ENCODE measurements around the gene BTRC. TPM values are rescaled to one million over a fixed set of nuclear protein-coding genes. Genes with fewer than 3 reads are reported as not detected.

Gene BTRC
- total RNA-seq, 1 donor from 2014 or later, result 28.6 TPM

DNA sequence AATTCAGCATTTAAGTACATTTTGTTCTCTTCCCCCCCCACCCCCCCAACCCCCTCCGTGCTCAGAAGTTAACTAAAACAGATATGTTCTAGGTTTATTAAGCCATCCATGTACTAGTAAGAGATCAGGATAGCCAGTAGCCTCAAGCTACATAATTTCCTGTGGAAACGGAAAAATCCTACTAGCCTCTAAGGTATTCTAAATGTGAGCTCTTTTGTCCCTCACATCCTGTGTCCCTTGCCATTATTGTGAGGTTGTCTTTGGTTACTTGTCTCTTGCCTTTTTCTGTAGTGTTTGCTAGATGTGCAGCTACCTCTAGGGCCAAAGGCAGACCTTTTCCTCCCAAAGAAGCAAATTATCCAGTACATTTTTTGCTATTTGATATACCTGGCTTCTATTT, 92.1 kb downstream of the BTRC start:
- DNase-seq (ENCODE audit: low spot score), result no peak
- no peaks in the 10 kb centered on the region for H3K36me3 Mint-ChIP-seq (ENCODE audit: low read depth)
- no peaks in the 10 kb centered on the region for H3K9me3 Mint-ChIP-seq (ENCODE audit: low read depth)
- peaks cover 17% of the 10 kb centered on the region for H3K4me1 Mint-ChIP-seq (ENCODE audit: low read depth)
- H3K27ac Mint-ChIP-seq (ENCODE audit: unreplicated experiment), result no peak overlapping the region
- H3K4me3 Mint-ChIP-seq (ENCODE audit: unreplicated experiment), result no peak overlapping the region
- no peaks in the 10 kb centered on the region for H3K27me3 Mint-ChIP-seq (ENCODE audit: low read depth)
- TF ChIP-seq, protein P1, sequence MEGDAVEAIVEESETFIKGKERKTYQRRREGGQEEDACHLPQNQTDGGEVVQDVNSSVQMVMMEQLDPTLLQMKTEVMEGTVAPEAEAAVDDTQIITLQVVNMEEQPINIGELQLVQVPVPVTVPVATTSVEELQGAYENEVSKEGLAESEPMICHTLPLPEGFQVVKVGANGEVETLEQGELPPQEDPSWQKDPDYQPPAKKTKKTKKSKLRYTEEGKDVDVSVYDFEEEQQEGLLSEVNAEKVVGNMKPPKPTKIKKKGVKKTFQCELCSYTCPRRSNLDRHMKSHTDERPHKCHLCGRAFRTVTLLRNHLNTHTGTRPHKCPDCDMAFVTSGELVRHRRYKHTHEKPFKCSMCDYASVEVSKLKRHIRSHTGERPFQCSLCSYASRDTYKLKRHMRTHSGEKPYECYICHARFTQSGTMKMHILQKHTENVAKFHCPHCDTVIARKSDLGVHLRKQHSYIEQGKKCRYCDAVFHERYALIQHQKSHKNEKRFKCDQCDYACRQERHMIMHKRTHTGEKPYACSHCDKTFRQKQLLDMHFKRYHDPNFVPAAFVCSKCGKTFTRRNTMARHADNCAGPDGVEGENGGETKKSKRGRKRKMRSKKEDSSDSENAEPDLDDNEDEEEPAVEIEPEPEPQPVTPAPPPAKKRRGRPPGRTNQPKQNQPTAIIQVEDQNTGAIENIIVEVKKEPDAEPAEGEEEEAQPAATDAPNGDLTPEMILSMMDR (IDR thresholded peaks at IDR 0.05), result no peak

DNA sequence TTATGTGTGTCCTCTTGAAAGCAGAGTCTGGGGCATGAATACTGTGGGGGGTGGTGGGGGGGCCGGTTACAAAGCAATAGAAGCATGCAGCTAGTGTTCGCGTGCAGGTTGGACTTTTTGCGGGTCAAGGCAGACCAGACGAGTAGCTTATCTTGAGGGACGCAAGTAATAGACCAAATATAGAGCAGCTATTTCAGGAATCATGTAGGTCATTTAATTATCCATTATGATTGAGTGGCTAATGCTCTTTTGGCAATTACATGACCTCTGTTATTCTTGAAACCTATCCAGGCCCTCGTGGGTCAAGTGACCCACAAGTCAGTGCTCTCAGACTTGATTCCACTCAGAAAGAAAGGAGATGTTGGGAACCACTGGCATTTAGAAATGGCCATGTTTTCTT, 93.0 kb downstream of the BTRC start:
- no peaks in the 10 kb centered on the region for H3K27me3 Mint-ChIP-seq (ENCODE audit: low read depth)
- no peak overlapping the region for H3K27ac Mint-ChIP-seq (ENCODE audit: unreplicated experiment)
- no peak for DNase-seq (ENCODE audit: low spot score)
- TF ChIP-seq, protein P1 (IDR thresholded peaks at IDR 0.05), result no peak
- peaks cover 17% of the 10 kb centered on the region for H3K4me1 Mint-ChIP-seq (ENCODE audit: low read depth)
- no peak overlapping the region for H3K4me3 Mint-ChIP-seq (ENCODE audit: unreplicated experiment)
- H3K36me3 Mint-ChIP-seq (ENCODE audit: low read depth), result no peaks in the 10 kb centered on the region
- no peaks in the 10 kb centered on the region for H3K9me3 Mint-ChIP-seq (ENCODE audit: low read depth)

DNA sequence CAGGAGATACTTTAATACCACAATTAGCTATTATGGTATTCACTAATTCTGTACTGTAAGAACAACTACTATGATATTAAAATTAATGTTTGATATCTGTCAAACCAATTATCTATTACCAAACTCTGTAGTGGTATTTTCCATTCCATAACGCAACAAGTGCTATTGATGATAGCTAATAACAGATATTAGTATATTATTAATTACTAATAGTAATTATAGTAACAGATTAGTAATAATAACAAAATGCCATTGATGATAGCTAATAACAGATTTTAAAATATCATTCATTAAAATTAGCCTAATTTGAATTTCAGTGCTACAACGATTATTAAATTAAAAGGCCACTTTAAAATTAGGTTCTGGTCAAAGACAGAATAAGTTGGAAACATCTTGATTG, 93.5 kb downstream of the BTRC start:
- Mint-ChIP-seq H3K27ac (ENCODE audit: unreplicated experiment) (no peak overlapping the region), H3K27me3 (ENCODE audit: low read depth) (no peaks in the 10 kb centered on the region), H3K36me3 (ENCODE audit: low read depth) (no peaks in the 10 kb centered on the region), H3K4me1 (ENCODE audit: low read depth) (peaks cover 14% of the 10 kb centered on the region), H3K4me3 (ENCODE audit: unreplicated experiment) (no peak overlapping the region), H3K9me3 (ENCODE audit: low read depth) (no peaks in the 10 kb centered on the region)
- TF ChIP-seq, protein P1 (IDR thresholded peaks at IDR 0.05), result no peak
- DNase-seq (ENCODE audit: low spot score), result no peak

DNA sequence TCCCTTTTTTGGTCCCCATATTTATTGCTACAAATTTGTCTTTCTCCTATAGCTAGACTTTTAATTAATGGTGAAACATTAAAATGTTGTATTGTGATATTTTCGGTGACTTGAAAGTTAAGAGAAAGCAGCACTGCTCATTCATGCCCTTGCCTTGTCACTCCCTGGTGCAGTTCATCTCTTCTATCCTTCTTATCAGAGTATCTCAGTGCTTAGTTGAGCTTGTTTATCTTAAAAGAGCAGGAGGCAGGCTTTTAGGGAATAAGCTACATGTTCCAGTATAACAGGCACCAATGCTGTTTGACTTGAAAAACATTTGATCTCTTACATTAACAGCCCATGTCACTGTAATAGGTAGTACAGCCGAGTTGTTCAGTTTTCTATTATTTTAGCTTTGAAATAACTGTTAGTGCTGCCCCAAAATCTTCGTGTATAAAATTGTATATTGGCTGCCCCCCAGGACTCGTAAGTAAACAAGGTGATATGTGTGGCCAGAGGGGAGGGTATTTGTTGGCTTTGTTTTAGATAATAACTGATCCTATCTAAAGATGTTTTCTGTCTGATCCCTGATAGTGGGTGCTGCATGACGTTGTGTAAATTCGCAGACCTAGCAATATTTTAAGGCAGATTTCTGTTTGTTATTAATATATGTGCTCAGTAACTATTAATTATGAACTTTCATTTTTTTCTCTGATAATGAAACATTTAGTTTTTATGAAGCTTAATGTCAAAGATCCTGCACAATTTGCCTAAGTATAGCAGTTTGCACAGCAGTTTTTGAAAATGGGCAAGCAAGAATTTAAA, 96.5 kb downstream of the BTRC start:
- Mint-ChIP-seq H3K36me3 (ENCODE audit: low read depth) (no peaks in the 10 kb centered on the region), H3K27me3 (ENCODE audit: low read depth) (no peaks in the 10 kb centered on the region), H3K9me3 (ENCODE audit: low read depth) (no peaks in the 10 kb centered on the region), H3K4me1 (ENCODE audit: low read depth) (peaks cover 14% of the 10 kb centered on the region), H3K27ac (ENCODE audit: unreplicated experiment) (no peak overlapping the region), H3K4me3 (ENCODE audit: unreplicated experiment) (no peak overlapping the region)
- TF ChIP-seq, protein P1 (IDR thresholded peaks at IDR 0.05), result no peak
- DNase-seq (ENCODE audit: low spot score), result no peak

DNA sequence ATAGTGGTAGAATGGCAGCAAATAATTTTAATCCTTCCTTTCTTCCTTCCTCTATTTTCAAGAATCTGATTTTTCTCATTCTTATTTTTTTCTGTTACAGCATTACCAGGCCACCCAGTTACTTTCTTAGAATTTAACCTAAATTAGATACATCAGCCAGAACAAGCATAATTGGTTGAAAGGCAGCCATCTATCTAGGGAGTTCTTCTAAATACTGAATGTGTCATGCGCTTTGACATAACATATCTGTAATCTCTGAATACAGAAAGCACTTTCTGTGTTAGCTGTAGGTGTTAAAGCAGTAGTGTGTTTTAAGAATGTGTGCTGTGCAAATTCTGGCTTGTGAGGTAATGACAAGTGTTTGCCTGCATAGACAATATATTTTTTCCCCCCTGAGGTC, 97.3 kb downstream of the BTRC start:
- TF ChIP-seq, protein P1 (IDR thresholded peaks at IDR 0.05), result no peak
- no peak overlapping the region for H3K27ac Mint-ChIP-seq (ENCODE audit: unreplicated experiment)
- DNase-seq (ENCODE audit: low spot score), result no peak
- no peaks in the 10 kb centered on the region for H3K9me3 Mint-ChIP-seq (ENCODE audit: low read depth)
- H3K36me3 Mint-ChIP-seq (ENCODE audit: low read depth), result no peaks in the 10 kb centered on the region
- H3K4me1 Mint-ChIP-seq (ENCODE audit: low read depth), result peaks cover 6% of the 10 kb centered on the region
- no peak overlapping the region for H3K4me3 Mint-ChIP-seq (ENCODE audit: unreplicated experiment)
- no peaks in the 10 kb centered on the region for H3K27me3 Mint-ChIP-seq (ENCODE audit: low read depth)

All from chondrocyte (in vitro differentiated cells).